Large intestine (tissue), 3 donors: Measurements from ENCODE around the gene PHLPP1. TPM values are rescaled to one million over a fixed set of nuclear protein-coding genes. Genes with fewer than 3 reads are reported as not detected.

Experiments
- DNase-seq, 2 donors: peaks; one replicate each; pipeline versions ENCODE4 v3.0.0 to v3.0.0-alpha.2; 2013
- H3K27ac ChIP-seq: one replicate; pipeline ENCODE4 v1.5.1; 2013; ENCODE audit warnings: low read length
- H3K27me3 ChIP-seq: 2 replicates; pipeline ENCODE4 v1.6.1; 2013; ENCODE audit warnings: low read length; ENCODE audit not compliant: control insufficient read depth, insufficient read depth
- H3K36me3 ChIP-seq: 2 replicates; pipeline ENCODE4 v1.6.1; 2013; ENCODE audit warnings: low read length; ENCODE audit not compliant: control insufficient read depth, insufficient read depth
- H3K4me1 ChIP-seq: one replicate; pipeline ENCODE4 v1.6.1; 2013; ENCODE audit warnings: low read length; ENCODE audit not compliant: control insufficient read depth, insufficient read depth
- H3K4me3 ChIP-seq: one replicate; pipeline ENCODE4 v1.5.1; 2013; ENCODE audit warnings: low read length
- H3K9me3 ChIP-seq: one replicate; pipeline ENCODE4 v1.6.1; 2013; ENCODE audit warnings: mild to moderate bottlenecking, low read depth, low read length, moderate library complexity; ENCODE audit not compliant: control insufficient read depth
- WGBS: methylation state at CpG from one replicate; pipeline ENCODE4 v1.1.5; 2013; ENCODE audit warnings: low lambda C conversion rate; ENCODE audit not compliant: insufficient coverage; 5-methylcytosine and 5-hydroxymethylcytosine counted together
- polyA plus RNA-seq: library from polyadenylated mRNA; unstranded; fragments of 120-200 nt; gene quantifications from one replicate; pipeline ENCODE4 v1.2.1, GENCODE V29; 2013

The PHLPP1 gene
- polyA plus RNA-seq, 1 donor, result 12.1 TPM

GRCh38 chr18:62999921-63000320 is 284.6 kb downstream of the PHLPP1 start:
- Histone ChIP-seq H3K9me3 (no peaks in the 10 kb centered on the region), H3K36me3 (no peaks in the 10 kb centered on the region), H3K4me1 (no peaks in the 10 kb centered on the region), H3K4me3 (no peak overlapping the region), H3K27me3 (no peaks in the 10 kb centered on the region), H3K27ac (no peak overlapping the region)
- WGBS, result no CpG with 5 or more reads among the region's 6 CpGs
- DNase-seq, result no peak

- Histone ChIP-seq H3K27me3 (no peaks in the 10 kb centered on the region), H3K36me3 (no peaks in the 10 kb centered on the region), H3K27ac (no peak overlapping the region), H3K4me1 (no peaks in the 10 kb centered on the region), H3K9me3 (no peaks in the 10 kb centered on the region), H3K4me3 (no peak overlapping the region)
- no peak for DNase-seq
- no CpG with 5 or more reads among the region's 8 CpGs for WGBS
Measured at GRCh38 chr18:63000839-63001238, 285.5 kb downstream of the PHLPP1 start.

- Histone ChIP-seq H3K36me3 (no peaks in the 10 kb centered on the region), H3K4me1 (no peaks in the 10 kb centered on the region), H3K27me3 (no peaks in the 10 kb centered on the region), H3K9me3 (no peaks in the 10 kb centered on the region), H3K27ac (no peak overlapping the region), H3K4me3 (no peak overlapping the region)
- no CpG with 5 or more reads among the region's 5 CpGs for WGBS
- no peak for DNase-seq
Measured at GRCh38 chr18:63001861-63002260, 286.5 kb downstream of the PHLPP1 start.

GRCh38 chr18:63002305-63002704 is 287.0 kb downstream of the PHLPP1 start:
- Histone ChIP-seq H3K4me1 (no peaks in the 10 kb centered on the region), H3K27me3 (no peaks in the 10 kb centered on the region), H3K9me3 (no peaks in the 10 kb centered on the region), H3K36me3 (no peaks in the 10 kb centered on the region), H3K27ac (no peak overlapping the region), H3K4me3 (no peak overlapping the region)
- no peak for DNase-seq
- WGBS, result no CpG with 5 or more reads among the region's 6 CpGs

GRCh38 chr18:63002803-63003445 is 287.6 kb downstream of the PHLPP1 start:
- Histone ChIP-seq H3K9me3 (no peaks in the 10 kb centered on the region), H3K27ac (no peak overlapping the region), H3K36me3 (no peaks in the 10 kb centered on the region), H3K27me3 (no peaks in the 10 kb centered on the region), H3K4me3 (no peak overlapping the region), H3K4me1 (no peaks in the 10 kb centered on the region)
- no peak for DNase-seq
- WGBS, result no CpG with 5 or more reads among the region's 9 CpGs

- Histone ChIP-seq H3K9me3 (no peaks in the 10 kb centered on the region), H3K27ac (no peak overlapping the region), H3K4me3 (no peak overlapping the region), H3K27me3 (no peaks in the 10 kb centered on the region), H3K4me1 (no peaks in the 10 kb centered on the region), H3K36me3 (no peaks in the 10 kb centered on the region)
- WGBS, result no CpG with 5 or more reads among the region's 5 CpGs
- no peak for DNase-seq
Measured at GRCh38 chr18:63003899-63004298, 288.6 kb downstream of the PHLPP1 start.

- Histone ChIP-seq H3K9me3 (no peaks in the 10 kb centered on the region), H3K27ac (no peak overlapping the region), H3K36me3 (no peaks in the 10 kb centered on the region), H3K4me1 (no peaks in the 10 kb centered on the region), H3K27me3 (no peaks in the 10 kb centered on the region), H3K4me3 (no peak overlapping the region)
- no CpG with 5 or more reads among the region's 9 CpGs for WGBS
- no peak for DNase-seq
Measured at GRCh38 chr18:63004466-63005089, 289.2 kb downstream of the PHLPP1 start.

GRCh38 chr18:63005306-63005705 is 290.0 kb downstream of the PHLPP1 start:
- no CpG with 5 or more reads among the region's 8 CpGs for WGBS
- Histone ChIP-seq H3K9me3 (no peaks in the 10 kb centered on the region), H3K4me3 (no peak overlapping the region), H3K4me1 (no peaks in the 10 kb centered on the region), H3K36me3 (no peaks in the 10 kb centered on the region), H3K27me3 (no peaks in the 10 kb centered on the region), H3K27ac (no peak overlapping the region)
- DNase-seq, result no peak

GRCh38 chr18:63007231-63007630 is 291.9 kb downstream of the PHLPP1 start:
- H3K36me3 ChIP-seq, result no peaks in the 10 kb centered on the region
- no peaks in the 10 kb centered on the region for H3K9me3 ChIP-seq
- no peak overlapping the region for H3K4me3 ChIP-seq
- no peaks in the 10 kb centered on the region for H3K4me1 ChIP-seq
- no peak for DNase-seq
- 90% methylated on average over 3 of the region's 3 CpGs for WGBS
- no peak overlapping the region for H3K27ac ChIP-seq
- H3K27me3 ChIP-seq, result no peaks in the 10 kb centered on the region

- H3K36me3 ChIP-seq, result no peaks in the 10 kb centered on the region
- H3K4me3 ChIP-seq, result no peak overlapping the region
- H3K27ac ChIP-seq, result no peak overlapping the region
- peaks cover 6% of the 10 kb centered on the region for H3K9me3 ChIP-seq
- DNase-seq, result peak; percentile 31 to 44
- WGBS, result 0% methylated on average over 4 of the region's 4 CpGs
- H3K27me3 ChIP-seq, result peaks cover 2% of the 10 kb centered on the region
- no peaks in the 10 kb centered on the region for H3K4me1 ChIP-seq
Measured at GRCh38 chr18:63016270-63016669, 300.9 kb downstream of the PHLPP1 start.

GRCh38 chr18:63017076-63017475 is 301.7 kb downstream of the PHLPP1 start:
- Histone ChIP-seq H3K9me3 (peaks cover 6% of the 10 kb centered on the region), H3K4me1 (no peaks in the 10 kb centered on the region), H3K27ac (no peak overlapping the region), H3K36me3 (no peaks in the 10 kb centered on the region), H3K4me3 (no peak overlapping the region), H3K27me3 (peaks cover 2% of the 10 kb centered on the region)
- WGBS, result no CpG with 5 or more reads among the region's 2 CpGs
- no peak for DNase-seq
